ENCODE data around the gene PAPPA2. TPM values are rescaled to one million over a fixed set of nuclear protein-coding genes. Genes with fewer than 3 reads are reported as not detected.

The PAPPA2 gene
- total and polyA plus RNA-seq, 2 of the 4 experiments (the other 2 are of a cell fraction): 0.10 to 0.18 TPM

DNA sequence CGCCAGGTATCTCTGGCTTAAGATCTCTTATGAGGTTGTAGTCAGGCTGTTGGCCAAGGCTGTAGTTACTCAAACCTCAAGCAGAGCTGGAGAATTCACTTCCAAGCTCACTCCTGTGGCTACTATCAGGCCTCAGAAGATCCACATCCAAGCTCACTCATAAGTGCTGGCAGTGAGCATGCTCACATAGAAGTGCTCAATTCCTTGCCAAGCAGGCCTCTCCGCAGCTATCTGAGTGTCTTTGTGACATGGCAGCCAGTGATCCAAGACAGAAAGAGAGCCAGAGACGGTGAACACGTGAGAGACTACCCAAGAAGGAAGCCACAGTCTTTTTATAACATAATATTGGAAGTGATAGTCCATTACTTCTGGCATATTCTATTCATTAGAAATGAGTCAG lies 278.2 kb downstream of the PAPPA2 start:
- no peak overlapping the region for H2BK5ac ChIP-seq (ENCODE audit: low read depth, low read length, poor library complexity, severe bottlenecking)
- H2BK20ac ChIP-seq (ENCODE audit: low read depth, low read length): no peak overlapping the region
- H3K4me2 ChIP-seq (ENCODE audit: low read depth, low read length): no peak overlapping the region
- DNase-seq: no peak
- no peak overlapping the region for H2BK120ac ChIP-seq (ENCODE audit: low read depth, low read length)
- no peak overlapping the region for H4K5ac ChIP-seq (ENCODE audit: low read depth, low read length)
- H4K20me1 ChIP-seq (ENCODE audit: insufficient read depth, low read length): no peaks in the 10 kb centered on the region
- no peaks in the 10 kb centered on the region for H3K9me1 ChIP-seq (ENCODE audit: insufficient read depth, low read length)
- H3K56ac ChIP-seq (ENCODE audit: extremely low read depth, insufficient read depth, low read length): no peak overlapping the region
- H2AK9ac ChIP-seq (replicated peaks; ENCODE audit: low read depth, low read length, poor library complexity): no peak overlapping the region
- no peak overlapping the region for H2BK15ac ChIP-seq (ENCODE audit: low read depth, low read length)
- intact Hi-C loops (cut with micrococcal nuclease): no loop called here
- H3K36me3 ChIP-seq (ENCODE audit: control insufficient read depth, insufficient read depth, low read length): no peaks in the 10 kb centered on the region
- H3K9me3 ChIP-seq (ENCODE audit: control insufficient read depth, insufficient read depth, low read length): no peaks in the 10 kb centered on the region
- H3K4ac ChIP-seq (ENCODE audit: low read depth, low read length): no peak overlapping the region
- H3K4me1 ChIP-seq (ENCODE audit: control insufficient read depth, insufficient read depth, low read length): no peaks in the 10 kb centered on the region
- H3K9ac ChIP-seq (ENCODE audit: low read depth, low read length): no peak overlapping the region
- no peak overlapping the region for H4K8ac ChIP-seq (ENCODE audit: low read depth in 2 of 2, low read length in 2 of 2)
- no peak overlapping the region for H3K23ac ChIP-seq (ENCODE audit: low read depth, low read length)
- H4K91ac ChIP-seq (ENCODE audit: insufficient read depth, low read depth, low read length): no peak overlapping the region
- H3K79me1 ChIP-seq (ENCODE audit: low read depth in 1 of 2, low read length in 2 of 2): no peaks in the 10 kb centered on the region
- CTCF ChIA-PET: no interaction called here
- dilution Hi-C loops (cut with HindIII; ENCODE audit: low sequenced_read_pairs, unreplicated experiment): no loop called here
- H3K27ac ChIP-seq (ENCODE audit: insufficient read depth, low read length): no peak overlapping the region
- H2AK5ac ChIP-seq (ENCODE audit: low read depth, low read length): no peak overlapping the region
- WGBS, 2 experiments (ENCODE audit: extremely low coverage in 2 of 2, insufficient read length in 1 of 2): no CpG with 5 or more reads among the region's 4 CpGs
- no peak overlapping the region for H3K4me3 ChIP-seq (ENCODE audit: insufficient read depth, low read depth, low read length)
- no peak overlapping the region for H3K14ac ChIP-seq (replicated peaks; ENCODE audit: low read depth, low read length)
- POLR2A ChIA-PET (ENCODE audit: unreplicated experiment): no interaction called here
- no TSS peak for BruUV-seq (replicated peaks)
- in situ Hi-C loops (cut with MboI; ENCODE audit: low sequenced_read_pairs): no loop called here
- H3K18ac ChIP-seq (ENCODE audit: low read depth, low read length): no peak overlapping the region
- no peak for ATAC-seq (ENCODE audit: low read depth)
- no peak for TF ChIP-seq CHD1 (IDR thresholded peaks at IDR 0.05; ENCODE audit: low read depth, low read length)
- TF ChIP-seq RFX5 (IDR thresholded peaks at IDR 0.05; ENCODE audit: low read depth, low read length): no peak
- TF ChIP-seq, protein P1, sequence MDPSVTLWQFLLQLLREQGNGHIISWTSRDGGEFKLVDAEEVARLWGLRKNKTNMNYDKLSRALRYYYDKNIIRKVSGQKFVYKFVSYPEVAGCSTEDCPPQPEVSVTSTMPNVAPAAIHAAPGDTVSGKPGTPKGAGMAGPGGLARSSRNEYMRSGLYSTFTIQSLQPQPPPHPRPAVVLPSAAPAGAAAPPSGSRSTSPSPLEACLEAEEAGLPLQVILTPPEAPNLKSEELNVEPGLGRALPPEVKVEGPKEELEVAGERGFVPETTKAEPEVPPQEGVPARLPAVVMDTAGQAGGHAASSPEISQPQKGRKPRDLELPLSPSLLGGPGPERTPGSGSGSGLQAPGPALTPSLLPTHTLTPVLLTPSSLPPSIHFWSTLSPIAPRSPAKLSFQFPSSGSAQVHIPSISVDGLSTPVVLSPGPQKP (IDR thresholded peaks at IDR 0.05; ENCODE audit: borderline replicate concordance, low read depth, low read length): no peak
- TF ChIP-seq POLR2A (IDR thresholded peaks at IDR 0.05; ENCODE audit: low read depth, low read length): no peak
- TF ChIP-seq MAZ (IDR thresholded peaks at IDR 0.05; ENCODE audit: borderline replicate concordance, low read depth, low read length): no peak
- no peak for TF ChIP-seq CTCF (conservative IDR thresholded peaks at IDR 0.05; ENCODE audit: low read depth, low read length)
- TF ChIP-seq RCOR1 (IDR thresholded peaks at IDR 0.05; ENCODE audit: insufficient replicate concordance, low read length): no peak
- TF ChIP-seq MXI1 (IDR thresholded peaks at IDR 0.05; ENCODE audit: borderline replicate concordance, low read depth, low read length): no peak
- TF ChIP-seq CEBPB (IDR thresholded peaks at IDR 0.05; ENCODE audit: low read depth, low read length): no peak
- no peak for TF ChIP-seq MAFK (IDR thresholded peaks at IDR 0.05; ENCODE audit: low read depth, low read length)
- TF ChIP-seq FOS (IDR thresholded peaks at IDR 0.05; ENCODE audit: low read depth, low read length): no peak
- no peak for TF ChIP-seq BHLHE40 (IDR thresholded peaks at IDR 0.05; ENCODE audit: low read depth, low read length)
- no peak for TF ChIP-seq RAD21 (IDR thresholded peaks at IDR 0.05; ENCODE audit: low read length)
- TF ChIP-seq SMC3 (IDR thresholded peaks at IDR 0.05; ENCODE audit: low read depth, low read length): no peak
- TF ChIP-seq NFE2L2 (IDR thresholded peaks at IDR 0.05; ENCODE audit: low read depth, low read length): no peak
- no peak for TF ChIP-seq USF2 (IDR thresholded peaks at IDR 0.05; ENCODE audit: low read depth, low read length)
- H3K27me3 ChIP-seq (ENCODE audit: control insufficient read depth, insufficient read depth, low read length): no peaks in the 10 kb centered on the region
- H2AFZ ChIP-seq (replicated peaks; ENCODE audit: low read length, poor library complexity): no peak overlapping the region
